Astrocyte of the cerebellum (primary cell): ENCODE data around the gene NINJ1.

Source experiments
- DNase-seq: peaks from one replicate; pipeline ENCODE4 v3.0.0-alpha.2; 2011; ENCODE audit warnings: low read depth
- H3K4me3 ChIP-seq: 2 replicates; pipeline ENCODE4 v1.5.1; 2011; ENCODE audit warnings: mild to moderate bottlenecking, low read depth, low read length, moderate library complexity
- in situ Hi-C: cut with HindIII; loops from 2 replicates; pipeline ENCODE4 v1.10.0; 2017; ENCODE audit warnings: low sequenced_read_pairs
- TF ChIP-seq, protein P1 (sequence below): IDR thresholded peaks from 2 replicates; pipeline ENCODE4 v1.5.1; 2012; ENCODE audit warnings: low read length, low read depth, moderate library complexity, mild to moderate bottlenecking; ENCODE audit errors: missing control alignments

The NINJ1 gene

DNA sequence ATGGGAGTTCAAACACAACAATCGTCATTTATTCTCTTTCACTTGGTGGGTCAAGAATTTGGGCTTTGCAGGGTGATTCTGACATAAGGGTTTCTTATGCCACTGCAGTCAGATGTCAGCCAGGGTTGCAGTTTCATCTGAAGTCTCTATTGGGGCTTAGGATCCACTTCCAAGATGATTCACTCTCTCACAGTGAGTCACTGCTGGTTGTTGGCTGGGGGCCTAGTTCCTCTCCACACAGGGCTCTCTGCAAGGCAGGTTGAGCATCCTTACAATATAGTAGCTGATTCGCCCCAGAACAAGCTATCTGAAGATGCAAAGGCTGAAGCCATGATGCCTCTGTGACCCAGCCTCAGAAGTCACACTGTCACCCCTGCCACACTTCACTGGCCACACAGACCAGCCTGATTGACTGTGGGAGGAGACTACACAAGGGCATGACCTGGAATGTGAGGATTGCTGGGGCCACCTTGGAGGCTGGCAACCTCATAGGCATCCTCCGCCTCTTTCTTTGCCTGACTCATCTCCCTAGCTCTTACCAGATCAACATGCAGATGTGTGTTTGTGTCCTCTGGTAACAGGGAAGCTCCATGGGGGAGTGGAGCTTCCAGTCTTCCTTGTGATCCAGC, 42.5 kb downstream of the NINJ1 start:
- TF ChIP-seq, protein P1, sequence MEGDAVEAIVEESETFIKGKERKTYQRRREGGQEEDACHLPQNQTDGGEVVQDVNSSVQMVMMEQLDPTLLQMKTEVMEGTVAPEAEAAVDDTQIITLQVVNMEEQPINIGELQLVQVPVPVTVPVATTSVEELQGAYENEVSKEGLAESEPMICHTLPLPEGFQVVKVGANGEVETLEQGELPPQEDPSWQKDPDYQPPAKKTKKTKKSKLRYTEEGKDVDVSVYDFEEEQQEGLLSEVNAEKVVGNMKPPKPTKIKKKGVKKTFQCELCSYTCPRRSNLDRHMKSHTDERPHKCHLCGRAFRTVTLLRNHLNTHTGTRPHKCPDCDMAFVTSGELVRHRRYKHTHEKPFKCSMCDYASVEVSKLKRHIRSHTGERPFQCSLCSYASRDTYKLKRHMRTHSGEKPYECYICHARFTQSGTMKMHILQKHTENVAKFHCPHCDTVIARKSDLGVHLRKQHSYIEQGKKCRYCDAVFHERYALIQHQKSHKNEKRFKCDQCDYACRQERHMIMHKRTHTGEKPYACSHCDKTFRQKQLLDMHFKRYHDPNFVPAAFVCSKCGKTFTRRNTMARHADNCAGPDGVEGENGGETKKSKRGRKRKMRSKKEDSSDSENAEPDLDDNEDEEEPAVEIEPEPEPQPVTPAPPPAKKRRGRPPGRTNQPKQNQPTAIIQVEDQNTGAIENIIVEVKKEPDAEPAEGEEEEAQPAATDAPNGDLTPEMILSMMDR, result no peak
- DNase-seq, result peak; percentile 45
- in situ Hi-C loops, result no loop called here
- no peak overlapping the region for H3K4me3 ChIP-seq

DNA sequence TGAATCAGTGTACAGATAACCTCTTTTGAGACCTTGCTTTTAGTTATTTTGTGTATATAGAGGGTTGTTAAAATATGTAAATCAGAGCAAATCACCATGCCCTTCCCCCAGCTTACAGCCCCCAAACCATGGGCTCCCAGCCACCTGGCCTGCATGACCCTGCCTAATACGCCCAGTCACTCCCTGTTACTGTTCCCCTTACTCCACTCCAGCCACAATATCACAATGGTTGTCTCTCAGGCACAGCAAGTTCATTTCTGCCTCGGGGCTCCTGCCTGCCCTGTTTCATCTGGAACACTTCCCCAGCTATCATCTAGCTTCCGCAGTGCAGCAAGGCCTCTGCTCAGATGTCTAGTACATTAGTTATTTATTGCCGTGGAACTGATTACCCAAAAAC, 43.0 kb downstream of the NINJ1 start:
- no peak for DNase-seq
- in situ Hi-C loops, result no loop called here
- no peak overlapping the region for H3K4me3 ChIP-seq
- TF ChIP-seq, protein P1, result no peak

DNA sequence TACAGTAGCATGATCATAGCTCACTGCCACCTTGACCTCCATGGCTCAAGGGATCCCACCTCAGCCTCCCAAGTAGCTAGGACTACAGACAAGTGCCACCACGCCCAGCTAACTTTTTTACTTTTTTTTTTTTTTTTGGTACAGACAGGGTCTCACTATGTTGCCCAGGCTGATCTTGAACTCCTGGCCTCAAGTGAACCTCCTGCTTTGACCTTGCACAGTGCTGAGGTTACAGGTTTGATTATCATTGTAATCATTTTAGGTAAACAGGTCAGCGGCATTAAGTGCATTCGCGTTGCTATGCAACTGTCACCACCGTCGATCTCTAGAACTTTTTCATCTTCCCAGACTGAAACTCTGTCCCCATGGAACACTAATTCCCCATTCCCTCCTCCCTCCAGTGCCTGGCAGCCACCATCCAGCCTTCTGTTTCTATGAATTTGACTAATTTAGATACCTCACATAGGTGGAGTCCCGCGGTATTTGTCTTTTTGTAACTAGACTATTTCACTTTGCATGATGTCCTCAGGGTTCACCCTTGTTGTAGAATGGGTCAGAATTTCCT, 43.9 kb downstream of the NINJ1 start:
- in situ Hi-C loops, result no loop called here
- H3K4me3 ChIP-seq, result no peak overlapping the region
- TF ChIP-seq, protein P1, result no peak
- DNase-seq, result no peak

DNA sequence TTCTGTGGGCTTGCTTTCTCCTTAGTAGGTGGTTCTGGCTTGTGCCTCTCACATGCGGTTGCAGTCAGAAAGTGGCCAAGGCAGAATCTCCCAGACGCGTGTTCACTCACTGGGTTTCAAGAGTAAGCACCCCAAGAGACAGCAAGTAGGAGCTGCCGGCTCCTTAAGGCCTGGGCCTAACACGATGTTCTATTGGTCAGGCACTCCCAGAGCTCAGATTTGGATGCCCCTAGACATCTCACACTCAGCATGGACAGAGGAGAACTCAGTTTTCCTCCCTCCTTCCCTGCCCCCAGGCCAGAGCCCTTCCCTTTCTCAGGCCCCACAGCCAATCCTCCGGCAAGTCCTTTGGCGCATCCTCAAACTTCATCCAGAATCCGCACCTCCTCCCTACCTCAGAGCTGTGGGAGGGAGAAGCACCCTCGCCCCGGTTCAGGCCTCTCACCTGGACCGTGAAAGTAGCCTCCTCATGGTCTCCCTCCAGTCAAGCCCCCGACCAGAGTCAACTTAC, 44.5 kb downstream of the NINJ1 start:
- no peak for DNase-seq
- TF ChIP-seq, protein P1, result no peak
- no peak overlapping the region for H3K4me3 ChIP-seq
- in situ Hi-C loops, result no loop called here

DNA sequence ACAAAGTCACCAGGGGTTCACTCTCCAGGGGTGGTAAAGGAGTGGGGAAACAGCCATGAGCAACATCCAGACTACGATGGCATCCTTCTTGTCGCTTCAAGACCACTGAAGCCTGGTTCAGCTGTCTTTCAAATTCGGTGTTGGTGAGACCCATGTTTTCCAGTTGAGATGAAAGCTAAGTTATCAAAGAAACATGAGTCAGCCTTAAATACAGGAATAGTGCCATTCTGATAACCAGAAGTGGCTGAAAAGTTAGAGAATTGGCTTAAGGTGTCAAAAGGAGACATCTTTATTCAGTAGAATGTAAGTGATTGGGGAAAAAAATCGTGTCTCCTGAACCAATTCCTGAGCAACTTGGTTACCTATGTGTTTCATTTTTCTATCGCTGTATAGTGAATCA, 45.0 kb downstream of the NINJ1 start:
- DNase-seq, result no peak
- TF ChIP-seq, protein P1, result no peak
- no peak overlapping the region for H3K4me3 ChIP-seq
- in situ Hi-C loops, result no loop called here

DNA sequence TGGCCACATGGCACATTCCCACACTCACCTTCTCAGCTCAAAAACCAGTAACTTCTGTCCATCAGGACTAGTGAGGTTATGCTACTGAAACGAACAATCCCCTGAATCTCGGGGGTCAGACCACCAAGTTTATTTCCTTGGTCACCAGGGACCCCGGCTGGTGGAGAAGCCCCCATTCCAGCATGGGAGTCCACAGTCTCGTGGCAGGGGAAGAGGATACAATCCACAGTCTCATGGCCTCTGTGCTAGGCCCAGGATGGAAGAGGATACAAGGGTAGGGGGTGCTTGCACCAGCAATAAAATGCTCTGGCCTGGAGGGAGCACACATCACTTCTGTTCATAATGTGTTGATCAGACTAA, 45.4 kb downstream of the NINJ1 start:
- DNase-seq, result no peak
- in situ Hi-C loops, result no loop called here
- TF ChIP-seq, protein P1, result no peak
- no peak overlapping the region for H3K4me3 ChIP-seq
